ENCODE results near the gene MOXD1. TPM values are rescaled to one million over a fixed set of nuclear protein-coding genes. Genes with fewer than 3 reads are reported as not detected.

Gene MOXD1
- total RNA-seq, 1 experiment from 2014 or later = 1.0 TPM

GRCh38 chr6:132252113-132252512, 149.2 kb downstream of the MOXD1 start (continued):
- TF ChIP-seq REST (IDR thresholded peaks at IDR 0.05; ENCODE audit: low read depth) = no peak

DNA sequence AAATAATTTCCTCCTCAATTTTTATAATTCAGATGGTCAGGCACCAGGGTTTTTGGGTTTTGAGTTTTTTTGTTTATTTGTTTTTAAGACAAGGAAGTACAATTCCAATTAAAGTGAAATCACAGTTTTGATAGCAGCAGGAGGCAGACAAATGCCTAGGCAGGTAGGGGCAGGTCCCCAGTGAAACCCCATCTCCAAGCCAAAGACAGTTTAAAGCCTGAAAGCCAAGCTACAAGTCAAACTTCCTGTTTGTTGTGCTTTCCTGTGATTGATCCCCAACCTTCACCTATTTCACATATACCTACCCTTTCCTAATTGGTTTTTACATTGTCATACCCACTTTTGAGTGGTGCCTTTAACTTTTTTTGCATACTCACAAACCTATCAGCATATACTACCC, 149.6 kb downstream of the MOXD1 start:
- H3K4me1 ChIP-seq (ENCODE audit: control insufficient read depth in 1 of 2, insufficient read depth in 2 of 2, low read length in 2 of 2) = no peaks in the 10 kb centered on the region
- POLR2A ChIA-PET = no interaction called here
- CTCF ChIA-PET = no interaction called here
- H3K36me3 ChIP-seq (ENCODE audit: control insufficient read depth in 1 of 2, insufficient read depth in 2 of 2, low read length in 2 of 2) = no peaks in the 10 kb centered on the region
- no peak overlapping the region for H2AFZ ChIP-seq (ENCODE audit: low read depth, low read length, poor library complexity, severe bottlenecking)
- H3K79me2 ChIP-seq (ENCODE audit: insufficient read depth, low read length) = no peaks in the 10 kb centered on the region
- no peaks in the 10 kb centered on the region for H3K9me2 ChIP-seq (ENCODE audit: insufficient read depth)
- DNase-seq (ENCODE audit: low read depth, low spot score) = no peak
- no peak for ATAC-seq
- H3K9me3 ChIP-seq (ENCODE audit: control insufficient read depth in 1 of 2, insufficient read depth in 1 of 2, low read depth in 1 of 2, low read length in 2 of 2) = peaks cover 4 to 7% of the 10 kb centered on the region in 2 experiments; a peak in 2 of 4 replicates
- H4K20me1 ChIP-seq (ENCODE audit: insufficient read depth) = no peaks in the 10 kb centered on the region
- no peak overlapping the region for H3K4me3 ChIP-seq (replicated peaks in 1 of 2; ENCODE audit: low read depth in 1 of 2, low read length in 2 of 2)
- no peaks in the 10 kb centered on the region for H3K27me3 ChIP-seq (ENCODE audit: insufficient read depth, low read length)
- H3K4me2 ChIP-seq (ENCODE audit: low read length) = no peak overlapping the region
- no TSS peak for BruUV-seq (replicated peaks)
- RAD21 ChIA-PET (ENCODE audit: low non-redundant PET in 1 of 2, low total read pairs in 2 of 2, uncharacterized antibody in 2 of 2, unreplicated experiment in 2 of 2) = no interaction called here
- no peak overlapping the region for H3K27ac ChIP-seq (ENCODE audit: low read depth, low read length)
- H3K9ac ChIP-seq (ENCODE audit: low read length) = no peak overlapping the region
- intact Hi-C loops (cut with micrococcal nuclease) = loop anchor here (10.0 kb wide), 1 partner anchor 557 kb away; no protein-coding TSS in a partner anchor
- TF ChIP-seq POLR2AphosphoS5 (IDR thresholded peaks at IDR 0.05; ENCODE audit: low read depth, low read length) = no peak
- no peak for TF ChIP-seq ZFX (IDR thresholded peaks at IDR 0.05)
- no peak for TF ChIP-seq EZH2 (IDR thresholded peaks at IDR 0.05)
- no peak for TF ChIP-seq REST (IDR thresholded peaks at IDR 0.05; ENCODE audit: low read depth)
- TF ChIP-seq CEBPB (IDR thresholded peaks at IDR 0.05; ENCODE audit: low read depth) = no peak
- no peak for TF ChIP-seq POLR2A (IDR thresholded peaks at IDR 0.05; ENCODE audit: borderline replicate concordance, extremely low read depth, insufficient read depth, insufficient read length)
- no peak for TF ChIP-seq YY1 (IDR thresholded peaks at IDR 0.05; ENCODE audit: extremely low read depth, insufficient replicate concordance, low read depth, low read length)

All from HCT116 (cell line).